Neutrophil (primary cell): ENCODE data around the gene TGFBR3L.
"Not testable (repeated sequence)": the region's sequence is repeated elsewhere in the genome, so short reads cannot be mapped to it uniquely, and the experiment has no call there.

Source experiments
- H3K27ac ChIP-seq: fragments of 200-600 bp; sonication (generic); 2 replicates; pipeline ENCODE4 v1.5.1; 2016; ENCODE audit warnings: mild to moderate bottlenecking, moderate library complexity
- H3K27me3 ChIP-seq: fragments of 200-600 bp; sonication (generic); 2 replicates; pipeline ENCODE4 v1.6.0; 2016; ENCODE audit warnings: mild to moderate bottlenecking
- H3K36me3 ChIP-seq: fragments of 200-600 bp; sonication (generic); 2 replicates; pipeline ENCODE4 v1.5.1; 2017
- H3K4me1 ChIP-seq, 2 experiments: fragments of 200-600 bp in 1 of 2; sonication (generic) in 1 of 2; 1 replicate in 1 of 2; 2 replicates in 1 of 2; pipeline versions ENCODE4 v1.5.1 to v1.6.1; 2013 to 2016; ENCODE audit warnings: low read depth in 1 of 2, low read length in 1 of 2, mild to moderate bottlenecking in 1 of 2, moderate library complexity in 1 of 2; ENCODE audit not compliant: control insufficient read depth in 1 of 2, insufficient read depth in 1 of 2
- H3K4me3 ChIP-seq, 2 experiments: fragments of 200-600 bp in 1 of 2; sonication (generic) in 1 of 2; 1 replicate in 1 of 2; 2 replicates in 1 of 2; pipeline ENCODE4 v1.5.1; 2013 to 2016; ENCODE audit warnings: low read depth in 1 of 2, low read length in 1 of 2, mild to moderate bottlenecking in 1 of 2, moderate library complexity in 1 of 2
- H3K9me3 ChIP-seq: fragments of 200-600 bp; sonication (generic); 2 replicates; pipeline ENCODE4 v1.5.1; 2016
- CTCF ChIP-seq: fragments of 200-600 bp; sonication (generic); IDR thresholded peaks from 2 replicates; pipeline ENCODE4 v1.5.1; 2016; ENCODE audit warnings: antibody characterized with exemption

The TGFBR3L gene

GRCh38 chr19:7915250-7916102 is 846 bp downstream of the TGFBR3L start:
- no peak for TF ChIP-seq CTCF
- H3K36me3 ChIP-seq, result peaks cover 30% of the 10 kb centered on the region
- no peak overlapping the region for H3K27ac ChIP-seq
- peaks cover 25 to 39% of the 10 kb centered on the region in 2 experiments for H3K4me1 ChIP-seq
- H3K27me3 ChIP-seq, result peaks cover 65% of the 10 kb centered on the region
- H3K9me3 ChIP-seq, result no peaks in the 10 kb centered on the region
- H3K4me3 ChIP-seq, result no peak overlapping the region

- Histone ChIP-seq H3K4me3 (peak overlapping the region in 1 of 2 experiments; percentile 42), H3K9me3 (no peaks in the 10 kb centered on the region), H3K4me1 (peaks cover 30 to 45% of the 10 kb centered on the region in 2 experiments), H3K36me3 (peaks cover 22% of the 10 kb centered on the region), H3K27ac (no peak overlapping the region), H3K27me3 (peaks cover 65% of the 10 kb centered on the region)
- TF ChIP-seq CTCF, result peak; percentile 15
Observed at GRCh38 chr19:7916103-7916954, 1.7 kb downstream of the TGFBR3L start.

- H3K4me1 ChIP-seq, result peaks cover 36 to 51% of the 10 kb centered on the region in 2 experiments
- H3K27ac ChIP-seq, result no peak overlapping the region
- H3K9me3 ChIP-seq, result no peaks in the 10 kb centered on the region
- peaks cover 16% of the 10 kb centered on the region for H3K36me3 ChIP-seq
- TF ChIP-seq CTCF, result no peak
- H3K27me3 ChIP-seq, result peaks cover 65% of the 10 kb centered on the region
- peak overlapping the region in 1 of 2 experiments; percentile 42 for H3K4me3 ChIP-seq
Observed at GRCh38 chr19:7916955-7917266, 2.3 kb downstream of the TGFBR3L start.

GRCh38 chr19:7917267-7918061 is 2.8 kb downstream of the TGFBR3L start:
- no peak overlapping the region for H3K27ac ChIP-seq
- H3K4me3 ChIP-seq, result peak overlapping the region in 1 of 2 experiments; percentile 42
- no peak for TF ChIP-seq CTCF
- H3K9me3 ChIP-seq, result no peaks in the 10 kb centered on the region
- H3K36me3 ChIP-seq, result peaks cover 10% of the 10 kb centered on the region
- H3K27me3 ChIP-seq, result peaks cover 65% of the 10 kb centered on the region
- peaks cover 37 to 55% of the 10 kb centered on the region in 2 experiments for H3K4me1 ChIP-seq

- not testable (repeated sequence) for H3K27ac ChIP-seq, H3K9me3 ChIP-seq, H3K36me3 ChIP-seq
- Histone ChIP-seq H3K27me3 (peaks cover 65% of the 10 kb centered on the region), H3K4me1 (peaks cover 37 to 55% of the 10 kb centered on the region in 2 experiments), H3K4me3 (peak overlapping the region in 1 of 2 experiments; percentile 42)
Observed at GRCh38 chr19:7918062-7918614, 3.5 kb downstream of the TGFBR3L start.
